ENCODE measurements around the gene COL20A1.
"Not testable (repeated sequence)": the region's sequence is repeated elsewhere in the genome, so short reads cannot be mapped to it uniquely, and the experiment has no call there.

The COL20A1 gene

DNA sequence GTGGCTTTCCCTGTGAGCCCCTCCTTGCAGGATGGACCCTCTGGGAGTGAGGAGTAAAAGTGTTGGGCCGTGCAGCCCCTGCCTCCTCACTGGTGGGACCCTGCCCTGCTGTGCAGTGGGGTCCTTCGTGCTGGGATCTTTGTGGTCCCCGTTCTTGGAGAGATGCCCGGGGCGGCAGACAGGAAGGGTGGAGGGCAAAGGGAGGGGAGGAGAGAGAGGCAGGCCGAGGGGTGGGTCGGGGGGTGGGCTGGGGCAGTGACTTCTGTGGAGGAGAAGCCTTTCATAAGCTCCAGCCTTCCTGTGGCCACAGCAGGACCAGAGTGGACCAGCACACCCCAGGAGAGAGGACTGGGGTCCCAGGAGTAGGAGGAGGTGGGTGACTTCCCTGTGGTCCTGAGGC is at the start of gene COL20A1:
COL20A1 (plus strand) TSS at position 283 of the 400 bp plus-strand sequence. CDS start 1,922 bp downstream, outside the sequence.
- FAIRE-seq, result no peak

DNA sequence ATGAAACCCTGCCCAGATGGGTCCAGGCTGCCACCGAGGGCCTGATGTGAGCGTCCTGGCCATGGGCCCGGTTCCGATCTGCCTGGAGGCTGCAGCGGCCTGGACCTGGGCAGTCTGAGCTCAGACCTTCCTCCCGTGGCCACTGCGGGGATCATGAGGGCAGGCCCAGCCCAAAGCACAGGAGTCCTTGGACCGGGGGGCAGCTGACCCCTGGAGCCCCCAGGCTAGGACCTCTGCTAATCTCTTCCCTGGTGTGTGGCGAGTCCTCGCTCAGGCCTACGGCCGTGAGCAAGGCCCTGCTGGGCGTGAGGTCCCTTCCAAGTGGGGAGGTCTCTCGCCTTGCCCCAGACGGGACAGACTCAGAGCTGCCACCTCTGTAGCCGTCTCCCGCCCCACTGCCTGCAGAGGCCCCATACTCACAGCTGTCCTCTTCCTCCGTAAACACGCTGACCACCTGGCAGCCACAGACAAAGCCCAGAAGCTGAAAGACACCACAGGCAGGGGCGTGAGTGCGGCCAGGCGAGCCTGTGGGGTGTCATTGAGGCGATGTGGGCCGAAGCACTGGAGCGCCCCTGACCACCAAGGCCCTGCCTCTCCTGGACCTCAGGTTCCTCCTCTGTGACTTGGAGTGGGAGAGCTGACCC is 49.3 kb upstream of the COL20A1 start:
- FAIRE-seq, result no peak

- FAIRE-seq, result no peak
These were observed 48.5 kb upstream of the COL20A1 start for GRCh38 chr20:63244468-63244867.

- FAIRE-seq, result no peak
These were observed 46.3 kb upstream of the COL20A1 start for GRCh38 chr20:63246490-63247288.

- FAIRE-seq, result no peak
These were observed 45.2 kb upstream of the COL20A1 start for GRCh38 chr20:63247671-63248228.

- FAIRE-seq, result no peak
These were observed 44.0 kb upstream of the COL20A1 start for GRCh38 chr20:63248835-63249591.

DNA sequence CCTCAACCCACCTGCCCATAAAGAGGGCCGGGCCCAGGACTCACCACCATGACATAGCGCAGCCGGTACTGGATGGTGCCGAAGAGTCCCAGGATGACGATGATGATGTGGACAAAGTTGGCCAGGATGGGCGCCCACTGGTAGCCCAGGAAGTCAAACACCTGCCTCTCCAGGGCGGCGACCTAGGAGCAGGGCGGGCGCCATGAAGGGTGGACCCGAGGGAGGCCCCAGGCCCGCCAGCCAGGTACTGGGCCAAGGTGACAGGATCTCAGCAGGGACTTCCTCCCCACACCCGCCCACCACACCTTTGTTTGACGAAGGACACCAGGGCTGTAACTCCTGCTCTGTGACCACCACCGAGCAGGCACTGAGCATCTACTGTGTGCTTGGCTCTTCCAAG is 43.1 kb upstream of the COL20A1 start:
- no peak for FAIRE-seq

- FAIRE-seq, result not testable (repeated sequence)
These were observed 41.6 kb upstream of the COL20A1 start for GRCh38 chr20:63251350-63251749.

- no peak for FAIRE-seq
These were observed 40.7 kb upstream of the COL20A1 start for GRCh38 chr20:63252284-63252711.

DNA sequence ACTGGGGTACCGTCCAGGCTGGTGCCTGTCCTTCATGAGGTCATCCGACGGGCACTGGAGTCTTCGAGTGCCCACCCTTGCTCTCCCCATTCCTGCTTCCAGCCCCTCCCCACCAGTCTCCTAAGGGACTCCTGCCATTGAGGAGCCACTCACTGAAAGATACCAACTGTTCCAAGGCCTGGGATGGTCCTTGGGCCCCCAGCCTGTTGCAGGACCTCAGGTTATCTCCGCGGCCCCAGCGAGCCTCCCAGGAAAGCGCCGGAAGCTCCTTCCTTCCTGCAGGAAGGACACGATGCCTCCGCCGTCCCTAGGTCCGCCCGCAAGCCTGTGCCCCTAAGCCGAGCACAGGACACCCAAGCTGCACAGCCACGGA is 39.9 kb upstream of the COL20A1 start:
- FAIRE-seq, result no peak

- FAIRE-seq, result no peak
These were observed 39.4 kb upstream of the COL20A1 start for GRCh38 chr20:63253438-63254231.

DNA sequence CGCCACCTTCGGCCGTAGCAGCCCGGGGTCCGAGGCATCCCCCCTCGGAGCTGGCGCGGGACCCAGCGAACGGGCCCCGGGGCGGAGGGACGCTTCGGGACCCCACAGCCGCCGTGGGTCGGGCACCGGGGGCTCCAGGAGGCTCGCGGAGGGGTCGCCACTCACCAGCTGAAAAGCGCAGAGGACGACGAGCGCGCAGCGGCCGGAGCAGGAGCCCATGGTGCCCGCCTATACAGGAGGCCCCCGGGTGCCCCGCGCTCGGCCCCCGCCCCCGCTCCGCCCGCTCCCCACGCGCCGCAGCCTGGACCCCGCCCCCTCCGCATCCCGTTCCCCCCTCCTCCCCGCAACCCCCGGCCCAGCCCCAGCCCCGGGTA is 38.8 kb upstream of the COL20A1 start, which contains the start of gene NKAIN4:
NKAIN4 (minus strand) TSS at position 232 of the 374 bp plus-strand sequence; CDS start at position 219, 13 bp downstream.
- FAIRE-seq, result no peak

DNA sequence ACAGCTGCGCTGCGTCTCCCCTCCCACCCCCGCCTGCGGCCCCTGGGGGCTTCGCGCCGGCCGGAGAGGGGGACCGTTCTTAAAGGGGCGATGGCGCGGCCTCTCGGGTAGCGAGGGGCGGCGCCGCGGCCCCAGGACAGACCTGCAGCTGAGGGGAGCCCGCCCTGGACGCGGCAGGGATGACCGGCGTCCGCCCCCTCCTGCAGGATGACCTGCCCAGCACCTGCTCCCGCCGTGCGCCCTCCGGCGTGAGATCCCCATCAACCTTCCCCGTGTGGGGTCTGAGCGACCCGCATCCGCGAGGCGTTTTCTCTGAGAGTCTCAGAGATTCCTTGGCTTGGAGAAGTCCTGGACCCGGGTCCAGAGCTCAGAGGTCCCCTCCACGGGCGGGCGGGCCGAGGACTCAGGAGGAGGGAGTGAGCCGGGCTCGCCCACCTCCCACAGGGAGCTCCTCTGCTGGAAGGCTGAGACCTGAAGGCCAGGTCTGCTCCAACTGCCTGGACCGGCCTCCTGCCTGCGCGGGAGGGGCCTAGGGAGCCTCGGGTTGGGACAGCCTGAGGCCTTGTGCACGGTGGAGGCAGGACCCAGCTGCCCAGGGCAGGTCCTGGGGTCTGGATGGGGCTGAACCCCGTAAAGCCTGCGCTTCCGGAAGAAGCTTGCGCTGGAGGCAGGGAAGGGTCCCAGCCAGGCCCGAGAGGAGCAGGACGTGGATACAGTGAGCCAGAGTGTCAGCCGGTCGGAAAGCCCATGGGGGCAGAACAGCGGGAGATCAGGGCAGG is 38.2 kb upstream of the COL20A1 start:
- FAIRE-seq, result no peak

GRCh38 chr20:63255931-63256704 is 36.9 kb upstream of the COL20A1 start:
- no peak for FAIRE-seq

DNA sequence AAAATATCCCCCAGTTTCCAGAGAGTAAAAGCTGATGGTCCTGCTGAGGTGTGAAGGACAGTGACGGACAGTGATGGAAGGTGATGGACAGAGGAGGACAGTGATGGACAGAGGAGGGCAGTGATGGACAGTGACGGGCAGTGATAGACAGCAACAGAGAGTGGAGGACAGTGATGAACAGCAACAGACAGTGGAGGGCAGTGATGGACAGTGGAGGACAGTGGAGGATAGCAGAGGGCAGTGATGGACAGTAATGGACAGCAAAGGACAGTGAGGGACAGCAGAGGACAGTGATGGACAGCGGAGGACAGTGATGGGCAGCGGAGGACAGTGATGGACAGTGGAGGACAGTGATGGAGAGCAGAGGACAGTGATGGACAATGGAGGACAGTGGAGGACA is 36.0 kb upstream of the COL20A1 start:
- no peak for FAIRE-seq

- no peak for FAIRE-seq
These were observed 35.4 kb upstream of the COL20A1 start for GRCh38 chr20:63257629-63258028.

DNA sequence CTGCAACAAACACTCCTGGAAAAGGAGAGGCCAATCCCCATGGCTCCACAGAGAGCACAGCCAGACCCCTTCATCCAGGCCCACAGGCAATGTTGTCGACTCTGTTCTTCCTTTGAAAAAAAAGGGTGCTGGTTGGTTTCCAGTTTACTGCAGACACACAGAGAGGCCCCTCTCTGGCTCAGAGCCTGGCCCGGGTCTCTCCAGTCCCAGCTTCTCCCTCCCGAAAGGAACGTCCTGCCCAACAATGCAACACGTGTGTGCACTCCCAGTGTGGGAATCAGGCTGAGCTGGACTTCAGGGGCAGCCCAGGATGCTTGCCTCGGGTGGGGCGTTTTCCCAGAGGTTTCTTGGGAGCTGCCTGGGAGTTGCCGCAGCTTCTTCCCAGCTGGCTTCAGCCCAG is 34.2 kb upstream of the COL20A1 start:
- FAIRE-seq, result no peak

- no peak for FAIRE-seq
These were observed 33.1 kb upstream of the COL20A1 start for GRCh38 chr20:63259734-63260460.

- FAIRE-seq, result no peak
These were observed 32.5 kb upstream of the COL20A1 start for GRCh38 chr20:63260521-63260920.
